Ovary (tissue), 3 donors: ENCODE data around the gene CCL22.

Source experiments
- POLR2A ChIP-seq: fragments of 450-650 bp; IDR thresholded peaks from one replicate; pipeline ENCODE4 v1.6.1; 2017; ENCODE audit warnings: antibody characterized with exemption, mild to moderate bottlenecking, moderate library complexity
- TF ChIP-seq, protein P1 (sequence below), 3 donors: fragments of 450-650 bp in 2 of 3; fragments of 200-600 bp in 1 of 3; IDR thresholded peaks; one replicate each; pipeline versions ENCODE4 v1.5.1 to v1.8.0; 2016 to 2022; ENCODE audit warnings: antibody characterized with exemption in 3 of 3, mild to moderate bottlenecking in 1 of 3
- donor health status: DM: no; HTN: no; CAD: no.

DNA sequence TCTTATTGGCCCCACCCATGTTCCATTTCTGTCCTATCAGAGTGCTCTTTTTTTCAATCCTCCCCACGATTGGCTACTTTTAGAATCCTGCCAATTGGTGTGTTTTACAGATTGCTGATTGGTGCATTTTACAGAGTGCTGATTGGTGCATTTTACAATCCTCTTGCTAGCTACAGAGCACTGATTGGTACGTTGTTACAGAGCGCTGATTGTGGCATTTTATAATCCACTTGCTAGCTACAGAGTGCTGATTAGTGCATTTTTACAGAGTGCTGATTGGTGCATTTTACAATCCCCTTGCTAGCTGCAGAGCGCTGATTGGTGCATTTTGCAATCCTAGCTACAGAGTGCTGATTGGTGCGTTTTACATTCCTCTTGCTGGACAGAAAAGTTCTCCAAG, 36.4 kb downstream of the CCL22 start:
- TF ChIP-seq, protein P1, sequence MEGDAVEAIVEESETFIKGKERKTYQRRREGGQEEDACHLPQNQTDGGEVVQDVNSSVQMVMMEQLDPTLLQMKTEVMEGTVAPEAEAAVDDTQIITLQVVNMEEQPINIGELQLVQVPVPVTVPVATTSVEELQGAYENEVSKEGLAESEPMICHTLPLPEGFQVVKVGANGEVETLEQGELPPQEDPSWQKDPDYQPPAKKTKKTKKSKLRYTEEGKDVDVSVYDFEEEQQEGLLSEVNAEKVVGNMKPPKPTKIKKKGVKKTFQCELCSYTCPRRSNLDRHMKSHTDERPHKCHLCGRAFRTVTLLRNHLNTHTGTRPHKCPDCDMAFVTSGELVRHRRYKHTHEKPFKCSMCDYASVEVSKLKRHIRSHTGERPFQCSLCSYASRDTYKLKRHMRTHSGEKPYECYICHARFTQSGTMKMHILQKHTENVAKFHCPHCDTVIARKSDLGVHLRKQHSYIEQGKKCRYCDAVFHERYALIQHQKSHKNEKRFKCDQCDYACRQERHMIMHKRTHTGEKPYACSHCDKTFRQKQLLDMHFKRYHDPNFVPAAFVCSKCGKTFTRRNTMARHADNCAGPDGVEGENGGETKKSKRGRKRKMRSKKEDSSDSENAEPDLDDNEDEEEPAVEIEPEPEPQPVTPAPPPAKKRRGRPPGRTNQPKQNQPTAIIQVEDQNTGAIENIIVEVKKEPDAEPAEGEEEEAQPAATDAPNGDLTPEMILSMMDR (IDR thresholded peaks at IDR 0.05): no peak
- TF ChIP-seq POLR2A: no peak
